ENCODE data around the gene ANKFY1. TPM values are rescaled to one million over a fixed set of nuclear protein-coding genes. Genes with fewer than 3 reads are reported as not detected.
"Not testable (repeated sequence)": the region's sequence is repeated elsewhere in the genome, so short reads cannot be mapped to it uniquely, and the experiment has no call there.

The ANKFY1 gene
- total RNA-seq, 1 donor from 2014 or later, result 16.2 TPM

DNA sequence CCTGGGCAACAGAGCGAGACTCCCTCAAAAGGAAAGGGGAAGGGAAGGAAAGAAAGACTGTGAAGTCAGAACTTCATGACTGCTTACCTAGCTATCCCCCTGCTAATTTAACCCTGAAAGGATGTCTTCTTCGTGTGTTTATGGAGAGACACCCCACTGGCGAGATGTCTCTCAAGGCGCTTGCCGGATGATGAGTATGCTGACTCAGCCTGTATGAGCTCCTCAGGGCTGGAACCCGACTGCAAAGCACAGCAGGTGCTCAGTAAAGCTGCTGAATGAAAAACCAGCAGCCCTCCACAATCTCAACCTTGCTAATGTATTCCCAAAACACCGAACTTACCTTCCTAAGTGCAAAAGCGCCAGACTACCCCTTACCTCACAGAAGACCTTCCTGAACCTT is 2.3 kb downstream of the ANKFY1 start:
- TF ChIP-seq, protein P1, sequence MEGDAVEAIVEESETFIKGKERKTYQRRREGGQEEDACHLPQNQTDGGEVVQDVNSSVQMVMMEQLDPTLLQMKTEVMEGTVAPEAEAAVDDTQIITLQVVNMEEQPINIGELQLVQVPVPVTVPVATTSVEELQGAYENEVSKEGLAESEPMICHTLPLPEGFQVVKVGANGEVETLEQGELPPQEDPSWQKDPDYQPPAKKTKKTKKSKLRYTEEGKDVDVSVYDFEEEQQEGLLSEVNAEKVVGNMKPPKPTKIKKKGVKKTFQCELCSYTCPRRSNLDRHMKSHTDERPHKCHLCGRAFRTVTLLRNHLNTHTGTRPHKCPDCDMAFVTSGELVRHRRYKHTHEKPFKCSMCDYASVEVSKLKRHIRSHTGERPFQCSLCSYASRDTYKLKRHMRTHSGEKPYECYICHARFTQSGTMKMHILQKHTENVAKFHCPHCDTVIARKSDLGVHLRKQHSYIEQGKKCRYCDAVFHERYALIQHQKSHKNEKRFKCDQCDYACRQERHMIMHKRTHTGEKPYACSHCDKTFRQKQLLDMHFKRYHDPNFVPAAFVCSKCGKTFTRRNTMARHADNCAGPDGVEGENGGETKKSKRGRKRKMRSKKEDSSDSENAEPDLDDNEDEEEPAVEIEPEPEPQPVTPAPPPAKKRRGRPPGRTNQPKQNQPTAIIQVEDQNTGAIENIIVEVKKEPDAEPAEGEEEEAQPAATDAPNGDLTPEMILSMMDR (IDR thresholded peaks at IDR 0.05), result no peak
- Histone ChIP-seq H3K27ac (no peak overlapping the region), H3K36me3 (peaks cover 0 to 12% of the 10 kb centered on the region in 2 donors), H3K9me3 (peaks cover 0 to 4% of the 10 kb centered on the region in 2 donors), H3K27me3 (no peaks in the 10 kb centered on the region), H3K4me3 (peak overlapping the region in 1 of 2 donors; percentile 100), H3K4me1 (peaks cover 11 to 25% of the 10 kb centered on the region in 2 donors)
- no peak for DNase-seq (ENCODE audit: low spot score in 2 of 2)
- intact Hi-C loops (cut with DNase I), result loop anchor here (5.0 to 10.0 kb wide), 3 partner anchors 41 to 117 kb away; partner anchors contain the start of genes CYB5D2, UBE2G1 and ZZEF1

- peaks cover 11 to 17% of the 10 kb centered on the region in 2 donors for H3K4me1 ChIP-seq
- peaks cover 0 to 12% of the 10 kb centered on the region in 2 donors for H3K36me3 ChIP-seq
- intact Hi-C loops (cut with DNase I), result no loop called here
- no peak overlapping the region for H3K27ac ChIP-seq
- TF ChIP-seq, protein P1 (IDR thresholded peaks at IDR 0.05), result no peak
- no peak overlapping the region for H3K4me3 ChIP-seq
- no peak for DNase-seq (ENCODE audit: low spot score in 2 of 2)
- peaks cover 0 to 4% of the 10 kb centered on the region in 2 donors for H3K9me3 ChIP-seq
- H3K27me3 ChIP-seq, result no peaks in the 10 kb centered on the region
These were observed 4.9 kb downstream of the ANKFY1 start for GRCh38 chr17:4258867-4259266.

DNA sequence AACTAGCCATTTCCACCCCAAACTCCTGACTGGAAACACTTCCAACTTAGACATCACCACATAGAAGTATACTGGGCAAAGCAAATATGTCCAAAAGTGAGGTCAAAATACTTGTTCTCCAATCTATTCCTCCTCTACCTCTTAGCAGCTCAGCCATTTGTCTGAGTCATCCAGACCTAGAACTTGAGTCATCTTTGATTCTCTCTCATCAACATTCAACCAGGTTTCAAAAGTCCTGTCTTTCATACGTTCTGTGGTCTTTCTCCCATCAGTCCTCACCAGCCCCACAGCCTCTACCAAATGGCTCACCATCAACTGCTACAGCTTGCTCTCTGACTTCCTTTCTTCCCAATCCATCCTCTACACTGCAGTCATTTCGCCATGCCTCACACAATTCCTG is 6.8 kb downstream of the ANKFY1 start:
- Histone ChIP-seq H3K4me1 (peaks cover under 1 to 6% of the 10 kb centered on the region in 2 donors), H3K9me3 (peaks cover 0 to 4% of the 10 kb centered on the region in 2 donors), H3K27ac (no peak overlapping the region), H3K27me3 (no peaks in the 10 kb centered on the region), H3K36me3 (peaks cover 0 to 12% of the 10 kb centered on the region in 2 donors), H3K4me3 (no peak overlapping the region)
- no peak for DNase-seq (ENCODE audit: low spot score in 2 of 2)
- intact Hi-C loops (cut with DNase I), result no loop called here
- TF ChIP-seq, protein P1 (IDR thresholded peaks at IDR 0.05), result no peak

DNA sequence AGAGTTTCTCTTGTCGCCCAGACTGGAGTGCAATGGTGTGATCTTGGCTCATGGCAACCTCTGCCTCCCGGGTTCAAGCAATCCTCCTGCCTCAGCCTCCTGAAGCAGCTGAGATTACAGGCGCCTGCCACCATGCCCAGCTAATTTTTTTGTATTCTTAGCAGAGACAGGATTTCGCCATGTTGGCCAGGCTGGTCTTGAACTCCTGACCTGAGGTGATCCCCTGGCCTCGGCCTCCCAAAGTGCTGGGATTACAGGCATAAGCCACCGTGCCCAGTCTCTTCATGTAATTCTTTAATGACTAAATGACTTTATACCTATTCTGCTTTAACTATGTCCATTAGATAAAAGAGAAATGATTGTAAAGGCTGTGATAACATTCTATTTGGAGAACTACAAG is 8.5 kb downstream of the ANKFY1 start:
- DNase-seq (ENCODE audit: low spot score in 2 of 2); H3K27me3 ChIP-seq; intact Hi-C loops (cut with DNase I); H3K4me3 ChIP-seq; H3K27ac ChIP-seq; H3K9me3 ChIP-seq: not testable (repeated sequence)
- H3K36me3 ChIP-seq, result peaks cover 0 to 12% of the 10 kb centered on the region in 2 donors
- H3K4me1 ChIP-seq, result peaks cover 0 to 10% of the 10 kb centered on the region in 2 donors

GRCh38 chr17:4250887-4251286 is 12.9 kb downstream of the ANKFY1 start:
- no peak overlapping the region for H3K4me3 ChIP-seq
- no peak for DNase-seq (ENCODE audit: low spot score in 2 of 2)
- H3K27ac ChIP-seq, result peak overlapping the region in 1 of 2 donors; percentile 15
- TF ChIP-seq, protein P1 (IDR thresholded peaks at IDR 0.05), result no peak
- H3K4me1 ChIP-seq, result peaks cover 0 to 38% of the 10 kb centered on the region in 2 donors
- H3K27me3 ChIP-seq, result no peaks in the 10 kb centered on the region
- no peaks in the 10 kb centered on the region for H3K9me3 ChIP-seq
- no peaks in the 10 kb centered on the region for H3K36me3 ChIP-seq
- intact Hi-C loops (cut with DNase I), result no loop called here

- Histone ChIP-seq H3K9me3 (no peaks in the 10 kb centered on the region), H3K27ac (peak overlapping the region; percentile 66 to 67), H3K36me3 (no peaks in the 10 kb centered on the region), H3K4me1 (peaks cover 0 to 38% of the 10 kb centered on the region in 2 donors), H3K4me3 (no peak overlapping the region), H3K27me3 (no peaks in the 10 kb centered on the region)
- intact Hi-C loops (cut with DNase I), result no loop called here
- DNase-seq (ENCODE audit: low spot score in 2 of 2), result no peak
- TF ChIP-seq, protein P1 (IDR thresholded peaks at IDR 0.05), result peak in 2 of 3 experiments; percentile 41 to 42
These were observed 14.2 kb downstream of the ANKFY1 start for GRCh38 chr17:4249452-4250029.
